Suprapubic skin (tissue), 4 donors: ENCODE data around the gene GARS1.

Source experiments
- CTCF ChIP-seq, 2 donors: fragments of 200-600 bp in 1 of 2; fragments of 450-650 bp in 1 of 2; sonication (generic) in 1 of 2; IDR thresholded peaks; one replicate each; pipeline ENCODE4 v1.5.1; 2016 to 2019; ENCODE audit warnings: antibody characterized with exemption in 2 of 2, mild to moderate bottlenecking in 1 of 2, moderate library complexity in 1 of 2
- EP300 ChIP-seq: sonication (generic); formaldehyde crosslinking; IDR thresholded peaks from one replicate; pipeline ENCODE4 v1.6.1; 2017; ENCODE audit warnings: antibody characterized with exemption
- POLR2A ChIP-seq, 2 donors: fragments of 450-650 bp; IDR thresholded peaks; one replicate each; pipeline ENCODE4 v1.6.1; 2017; ENCODE audit warnings: antibody characterized with exemption in 2 of 2, mild to moderate bottlenecking in 2 of 2, moderate library complexity in 2 of 2
- POLR2AphosphoS5 ChIP-seq, 3 donors: sonication (generic); formaldehyde crosslinking; IDR thresholded peaks; one replicate each; pipeline ENCODE4 v1.6.1; 2017; ENCODE audit warnings: antibody characterized with exemption in 3 of 3

DNA sequence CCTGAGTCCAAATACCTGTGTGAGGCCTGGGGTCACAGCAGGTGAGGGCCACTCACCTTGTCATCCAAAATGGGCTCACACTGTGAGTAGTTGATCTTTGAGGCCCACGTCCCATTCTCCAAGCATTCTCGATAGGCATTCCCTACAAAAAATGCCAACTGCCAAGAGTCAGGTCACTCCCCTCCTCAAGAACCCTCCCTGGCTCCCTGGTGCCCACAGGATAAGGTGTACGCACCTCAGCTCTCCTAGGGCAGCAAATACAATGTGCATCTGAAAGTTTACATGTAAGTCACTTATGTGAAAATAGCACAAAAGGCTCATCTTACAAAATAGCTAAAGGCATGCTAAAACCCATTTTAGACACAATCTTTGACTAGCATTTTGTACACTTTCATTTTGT lies 72.5 kb downstream of the GARS1 start:
- no peak for TF ChIP-seq CTCF (IDR thresholded peaks at IDR 0.05)
- TF ChIP-seq POLR2AphosphoS5 (IDR thresholded peaks at IDR 0.05), result no peak
- TF ChIP-seq POLR2A (IDR thresholded peaks at IDR 0.05), result no peak
- TF ChIP-seq EP300, result no peak
